ENCODE data around the gene GPRIN2.
A peak's percentile ranks its signal among the peaks of the same experiment; 100 is the strongest.

The GPRIN2 gene

DNA sequence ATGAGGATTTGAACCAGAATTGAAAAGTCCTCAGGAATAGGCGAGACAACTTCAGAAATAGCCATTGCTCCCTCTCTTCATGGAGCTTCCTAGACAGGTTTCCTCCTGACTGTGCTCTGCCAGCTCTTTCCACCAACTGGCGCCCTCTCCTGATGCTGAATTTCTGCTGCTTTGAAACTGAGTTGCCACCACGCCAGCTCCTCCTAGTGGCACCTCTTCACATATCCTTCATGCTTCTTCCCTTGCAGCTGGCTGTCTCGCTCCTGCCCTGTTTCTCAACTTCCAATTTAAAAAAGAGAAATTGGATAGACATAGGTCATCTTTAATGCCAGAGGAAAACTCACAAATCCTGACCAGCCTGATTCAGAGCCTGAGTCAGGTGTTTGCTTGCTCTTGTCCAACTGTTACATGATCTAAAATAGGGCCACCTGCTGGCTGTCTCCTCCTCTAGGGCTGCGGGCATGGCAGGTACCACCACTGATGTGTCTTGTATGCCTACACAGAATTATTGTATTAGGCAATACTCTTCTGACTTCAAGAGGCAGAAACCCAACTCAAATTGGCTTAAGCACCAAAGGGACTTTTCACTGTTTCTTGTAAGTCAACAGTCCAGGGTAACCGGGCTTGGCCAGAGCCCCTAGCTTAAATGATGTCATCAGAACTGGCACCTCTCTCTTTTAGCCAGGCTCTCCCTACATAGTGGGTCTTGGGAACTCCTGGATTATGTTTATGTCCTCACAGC is 9.3 kb upstream of the GPRIN2 start:
- peak; percentile 45 for DNase-seq

DNA sequence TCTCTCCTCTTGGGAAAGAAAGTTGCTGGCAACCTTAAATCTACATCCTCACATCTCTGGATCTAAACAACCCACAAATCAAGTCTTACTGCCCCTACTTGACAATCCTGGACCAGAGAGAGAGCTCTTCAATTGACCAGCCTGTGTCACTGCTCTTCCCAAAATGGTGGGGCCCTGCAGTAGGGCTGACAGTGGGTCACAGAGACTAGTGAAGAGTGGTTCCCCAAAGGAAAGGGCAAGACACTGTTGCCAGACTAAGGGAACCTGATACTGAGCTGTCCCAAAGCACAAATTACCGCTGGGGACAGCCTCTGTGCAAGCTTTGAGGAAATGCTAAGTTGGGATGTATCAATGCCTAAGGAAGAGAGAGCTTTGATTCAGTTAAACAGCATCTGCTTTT is 4.5 kb upstream of the GPRIN2 start:
- DNase-seq, result no peak

DNA sequence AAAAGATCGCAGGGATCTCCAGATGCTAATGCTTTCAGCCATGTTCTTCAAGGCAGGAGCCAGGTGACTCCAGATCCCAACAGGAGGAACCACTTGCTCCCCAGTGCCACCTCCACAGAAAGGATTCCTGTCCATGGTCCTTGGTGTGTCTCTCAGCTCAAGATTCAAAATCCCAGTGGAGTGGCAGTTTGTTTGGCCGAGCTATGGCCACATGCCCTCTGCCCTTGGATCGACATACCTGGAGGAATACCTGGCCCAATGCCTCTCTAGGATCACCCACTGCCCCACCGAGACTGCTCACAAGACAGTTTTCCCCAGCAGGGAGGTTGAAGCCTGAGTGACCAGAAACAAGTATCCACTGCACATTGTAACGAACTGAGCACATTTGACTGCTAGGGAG is 3.9 kb upstream of the GPRIN2 start:
- DNase-seq, result no peak

DNA sequence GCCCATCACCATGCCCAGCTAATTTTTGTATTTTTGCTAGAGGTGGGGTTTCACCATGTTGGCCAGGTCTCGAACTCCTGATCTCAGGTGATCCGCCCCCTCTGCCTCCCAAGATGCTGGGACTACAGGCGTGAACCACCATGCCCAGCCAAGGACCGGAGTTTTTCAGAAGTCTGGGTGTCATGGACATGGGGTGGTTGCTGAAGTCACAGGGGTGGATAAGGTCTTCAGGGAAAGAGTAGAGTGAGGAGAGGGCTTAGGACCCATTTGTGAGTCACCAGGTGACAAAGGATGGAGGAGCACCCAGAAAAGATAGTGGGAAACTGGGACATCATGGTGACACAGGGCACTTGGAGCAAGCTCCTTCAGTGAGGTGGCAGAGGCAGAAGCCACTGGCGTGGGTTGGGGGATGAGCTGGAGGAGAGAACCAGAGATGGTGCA is 2.8 kb upstream of the GPRIN2 start:
- DNase-seq, result no peak

DNA sequence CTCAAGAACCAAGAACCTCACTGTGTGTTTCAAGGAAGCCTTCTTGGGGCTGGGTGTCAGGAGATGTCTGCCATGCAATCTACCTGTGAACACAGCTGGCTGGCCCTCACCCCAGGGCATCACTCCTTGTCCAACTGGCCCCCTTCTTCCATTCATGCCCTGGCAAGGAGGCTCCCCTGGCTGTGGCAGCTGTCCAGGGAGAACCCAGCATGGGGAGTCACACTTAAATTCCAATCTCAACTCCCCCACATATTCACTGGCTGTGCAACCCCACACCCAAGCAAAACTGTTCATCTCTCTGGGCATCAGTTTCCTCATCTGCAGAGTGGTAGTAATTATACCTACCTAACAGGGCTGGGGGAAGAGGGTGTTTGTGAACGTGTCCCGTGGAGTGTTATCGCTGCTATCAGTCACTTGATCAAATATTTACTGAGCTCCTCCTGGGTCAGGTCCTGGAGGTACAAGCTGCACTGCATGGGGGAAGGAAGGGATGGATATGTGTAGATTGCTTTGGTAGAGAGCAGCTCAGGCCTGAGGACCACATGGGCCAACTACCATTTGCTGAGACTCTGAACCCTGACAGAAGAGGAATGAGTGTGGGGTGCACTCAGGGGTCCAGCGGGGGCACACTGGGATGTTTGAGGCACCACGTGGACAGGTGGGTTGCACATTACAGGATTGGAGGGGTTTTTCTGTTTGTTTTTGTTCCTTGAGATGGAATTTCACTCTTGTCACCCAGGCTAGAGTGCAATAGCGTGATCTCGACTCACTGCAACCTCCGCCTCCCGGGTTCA is 2.1 kb upstream of the GPRIN2 start:
- no peak for DNase-seq

DNA sequence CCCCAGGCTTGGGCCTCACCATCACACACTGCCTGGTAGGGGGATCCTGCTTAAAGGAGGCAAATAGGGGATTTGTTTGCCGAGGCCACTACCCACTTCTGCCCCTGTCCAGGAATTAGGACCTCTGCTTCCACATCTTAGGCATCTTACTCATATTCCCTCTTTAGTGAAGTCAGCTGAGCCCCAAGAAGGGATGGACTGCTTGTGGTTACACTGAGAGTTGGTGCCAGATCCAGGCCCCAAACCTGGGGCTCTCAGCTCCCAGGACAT is 1.6 kb upstream of the GPRIN2 start:
- DNase-seq, result no peak

DNA sequence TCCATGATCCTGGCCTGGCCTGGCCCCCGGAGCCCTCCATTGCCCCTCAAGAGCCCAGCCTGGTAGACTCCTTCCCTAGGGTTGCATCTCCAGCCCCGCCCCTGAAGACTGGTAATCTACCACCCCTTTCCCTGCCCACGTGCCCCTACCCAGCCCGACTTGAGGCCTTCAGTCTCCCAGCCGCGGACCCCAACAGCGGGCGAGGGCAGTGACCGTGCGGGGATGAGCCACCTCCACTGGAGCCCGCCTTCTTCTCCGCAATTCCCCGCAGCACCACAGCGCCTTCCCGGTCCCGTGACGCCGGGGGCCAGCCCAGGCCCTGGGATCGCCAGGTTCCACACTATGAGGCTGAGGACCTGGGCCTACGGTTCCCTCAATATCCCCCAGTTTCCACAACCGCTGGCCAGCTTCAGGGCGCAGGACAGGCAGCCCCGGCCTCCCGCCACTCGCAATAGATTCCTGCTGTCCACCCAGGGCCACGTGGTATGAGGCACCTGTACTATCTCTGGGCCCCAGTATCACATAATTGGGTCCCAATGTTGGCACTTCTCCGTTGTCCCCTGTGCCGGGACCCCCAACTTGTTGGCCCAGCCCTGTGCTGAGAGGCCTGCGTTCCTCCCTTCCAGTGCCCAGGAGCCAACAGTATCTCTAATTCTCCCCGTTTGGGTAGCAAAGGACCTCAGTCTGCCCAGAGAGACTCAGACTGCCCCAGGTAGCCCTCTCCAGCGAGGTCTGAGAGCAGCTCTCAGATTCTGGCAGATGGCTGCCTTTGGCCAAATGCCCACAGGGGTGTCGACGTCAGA is 1.1 kb upstream of the GPRIN2 start:
- no peak for DNase-seq

DNA sequence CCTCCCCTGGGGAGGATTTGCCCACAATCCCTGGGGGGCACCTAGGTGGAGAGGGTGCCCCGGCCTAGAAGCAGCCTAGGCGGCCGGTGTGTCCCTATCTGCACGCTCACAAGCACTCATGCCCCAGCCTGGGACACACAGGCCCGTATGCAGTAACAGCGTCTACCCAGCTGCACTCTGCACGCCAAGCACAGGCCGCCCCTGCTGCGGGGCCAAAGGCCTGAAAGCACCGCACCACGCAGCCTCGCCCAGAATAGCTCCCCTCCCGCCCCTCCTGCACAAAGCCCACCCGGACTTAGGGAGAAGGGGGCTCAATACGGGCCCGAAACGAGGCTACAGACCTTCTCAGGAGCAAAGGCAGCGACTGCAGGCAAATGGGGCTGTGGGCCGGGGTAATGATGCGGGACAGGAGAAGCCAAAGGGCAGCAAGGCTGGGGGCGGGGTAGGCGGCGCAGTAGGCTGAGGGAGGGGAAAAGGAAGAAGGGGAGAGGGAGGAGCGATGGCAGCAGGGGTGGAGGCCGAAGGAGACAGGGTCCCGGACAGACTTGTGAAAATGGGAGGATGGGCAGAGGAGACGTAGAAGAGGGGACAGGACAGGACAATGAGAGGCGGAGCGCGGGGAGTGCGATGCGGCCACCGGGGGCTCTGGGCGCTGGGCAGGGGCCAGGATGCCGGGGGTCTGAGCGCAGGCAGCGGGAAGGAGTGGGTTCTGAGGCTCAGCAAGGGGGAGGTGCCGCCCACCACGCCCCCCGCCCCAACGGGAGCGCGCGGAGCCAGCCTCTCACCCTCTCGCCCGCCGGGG is 544 bp downstream of the GPRIN2 start:
- no peak for DNase-seq

DNA sequence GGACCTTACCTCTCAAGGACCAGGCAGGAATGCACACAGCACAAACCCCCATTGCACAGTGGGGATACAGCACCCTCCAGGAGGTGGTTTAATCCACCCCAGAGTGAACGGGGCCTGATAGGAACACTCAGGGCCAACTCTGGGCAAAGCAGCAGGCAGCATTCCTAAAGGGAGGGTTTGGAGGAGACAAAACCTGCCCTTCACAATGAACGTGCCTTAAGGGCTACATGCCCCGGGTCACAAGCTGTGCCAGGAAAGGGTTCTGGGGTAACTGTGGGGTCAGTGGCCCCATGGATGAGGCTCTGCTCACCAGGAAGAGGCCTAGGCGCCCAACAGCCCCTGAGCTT is 1.1 kb downstream of the GPRIN2 start:
- DNase-seq, result no peak

DNA sequence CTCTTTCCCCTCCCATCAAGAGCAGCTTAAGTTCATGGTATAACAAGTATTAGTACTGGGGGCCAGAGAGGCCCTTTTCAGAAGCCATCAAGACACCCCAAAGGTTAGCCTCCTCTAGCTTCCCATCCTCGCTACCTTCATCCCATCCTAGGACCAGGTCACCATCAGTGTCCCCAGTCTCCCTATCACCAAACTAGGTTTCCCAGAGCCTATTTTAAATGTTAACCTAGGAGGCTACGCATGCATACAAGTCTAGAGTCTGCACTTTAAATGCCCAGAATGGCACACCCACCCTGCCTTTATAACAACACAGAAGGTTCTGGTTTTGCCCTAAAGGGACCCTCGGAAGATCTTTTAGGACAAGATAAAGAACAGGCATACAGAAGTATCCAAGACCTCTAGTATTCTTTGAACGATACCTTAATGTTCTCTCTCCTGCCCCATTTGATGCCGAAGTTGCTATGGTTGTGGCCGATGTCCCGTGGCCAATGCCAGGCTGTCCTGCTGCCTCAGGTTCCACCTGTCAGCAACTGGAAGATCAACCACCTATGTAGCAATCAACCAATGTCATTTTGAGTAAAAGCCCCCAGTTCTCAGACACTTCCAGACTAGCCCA is 2.2 kb downstream of the GPRIN2 start:
- no peak for DNase-seq

DNA sequence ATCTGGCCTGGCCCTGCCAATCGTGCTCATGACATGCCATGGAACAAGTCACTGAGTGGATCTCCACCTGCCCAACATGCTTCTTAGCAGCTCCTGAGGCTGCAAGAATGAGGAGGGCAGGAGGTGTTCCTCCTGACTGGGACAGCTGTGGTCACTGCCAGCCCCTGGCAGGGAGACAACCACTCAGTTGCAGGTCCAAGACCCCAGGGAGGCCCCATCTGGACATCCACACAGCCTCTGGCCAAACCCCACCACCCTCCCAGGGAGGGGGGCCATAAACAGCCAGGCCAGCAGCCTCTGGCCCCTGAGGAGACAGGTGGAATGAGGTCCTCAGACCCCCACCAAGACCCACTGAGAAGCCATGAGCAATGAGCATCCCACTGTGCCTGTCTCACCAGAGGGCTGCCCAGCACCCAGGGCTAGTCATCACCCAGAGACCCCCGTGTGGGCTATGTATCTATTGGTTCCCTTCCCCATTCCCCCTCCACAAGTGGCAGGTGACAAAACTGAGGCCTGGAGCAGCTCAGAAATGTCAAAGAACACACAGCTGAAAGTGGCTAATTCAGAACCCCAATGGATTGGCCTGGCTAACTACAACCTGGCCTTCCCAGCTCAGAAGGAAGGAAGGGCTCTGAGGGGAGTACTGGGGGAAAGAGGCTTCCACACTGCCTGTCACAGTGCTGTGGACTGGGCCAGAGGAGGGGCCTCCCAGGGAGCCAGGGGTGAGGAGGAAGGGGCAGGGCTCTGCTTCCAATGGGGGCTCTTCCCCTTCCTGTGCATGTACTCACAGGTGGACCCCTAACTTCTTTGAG is 3.0 kb downstream of the GPRIN2 start:
- DNase-seq, result no peak

DNA sequence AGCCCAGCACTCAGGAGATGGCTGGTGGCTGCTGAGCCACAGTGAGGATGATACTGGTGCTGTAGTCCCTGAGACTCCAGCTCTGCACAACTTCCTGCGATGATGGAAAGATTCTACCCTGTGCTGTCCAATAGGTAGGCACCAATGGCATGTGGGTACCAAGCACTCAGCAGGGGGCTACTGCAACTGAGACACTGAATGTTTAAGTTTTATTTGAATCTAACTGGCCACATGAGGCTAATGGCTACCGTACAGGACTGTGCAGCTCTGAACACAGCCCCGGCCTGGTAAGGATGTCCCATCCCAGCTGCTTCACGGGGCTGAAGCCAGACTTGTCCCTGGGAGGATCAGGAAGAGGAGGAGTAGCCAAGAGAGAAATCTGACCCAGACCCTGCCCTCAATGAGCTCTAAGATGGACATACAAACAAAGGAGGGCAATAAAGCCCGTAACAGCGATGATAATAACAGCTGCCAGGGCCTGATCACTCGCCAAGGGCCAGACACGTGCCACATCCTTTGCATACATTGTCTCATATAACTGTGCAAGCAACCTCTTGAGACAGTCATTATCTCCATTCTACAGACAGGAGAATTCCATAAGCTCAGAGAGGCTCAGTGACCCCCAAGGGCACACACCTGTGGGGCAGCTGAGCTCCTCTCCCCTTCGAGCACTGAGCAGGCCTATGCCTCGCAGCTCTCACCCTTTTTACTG is 3.8 kb downstream of the GPRIN2 start:
- DNase-seq, result no peak

DNA sequence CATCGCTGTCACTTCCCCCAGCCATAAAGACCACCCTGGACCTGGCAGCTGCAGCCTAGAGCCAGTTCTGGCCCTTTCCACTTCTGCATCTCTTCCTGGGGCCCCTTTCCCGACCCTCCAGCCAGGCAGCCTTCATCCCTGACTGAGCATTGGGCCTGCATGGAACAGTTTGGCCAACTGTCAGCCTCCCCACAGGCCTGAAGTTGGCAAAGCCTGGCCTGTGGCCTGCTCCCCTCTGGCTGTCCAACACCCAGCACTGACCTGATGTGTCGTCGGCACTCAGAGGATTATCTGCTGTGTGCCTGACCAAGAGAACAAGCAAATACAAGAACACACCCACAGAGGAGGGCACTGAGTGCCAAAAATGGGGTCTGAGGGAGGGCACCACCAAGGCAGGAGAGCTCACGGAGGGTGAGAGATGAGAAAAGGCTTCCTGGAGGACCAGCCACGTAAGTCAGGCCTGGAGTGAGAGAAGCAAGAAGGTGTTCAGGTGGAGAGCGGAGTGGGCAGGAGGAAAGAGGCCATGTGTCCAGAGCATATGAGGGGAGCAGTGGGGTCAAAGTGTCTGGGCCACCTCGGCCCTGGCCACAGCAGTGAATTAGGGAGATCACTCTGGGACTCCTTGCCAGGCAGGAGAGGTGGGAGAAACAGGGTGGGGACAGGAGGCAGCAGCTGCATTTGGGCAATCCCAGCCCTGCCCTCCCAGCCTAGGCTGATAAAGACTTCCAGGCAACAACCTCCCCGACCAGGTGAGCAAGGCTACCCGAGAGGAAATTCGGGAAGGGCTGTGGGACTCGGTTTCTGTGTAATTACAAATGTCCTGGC is 4.5 kb downstream of the GPRIN2 start:
- no peak for DNase-seq

DNA sequence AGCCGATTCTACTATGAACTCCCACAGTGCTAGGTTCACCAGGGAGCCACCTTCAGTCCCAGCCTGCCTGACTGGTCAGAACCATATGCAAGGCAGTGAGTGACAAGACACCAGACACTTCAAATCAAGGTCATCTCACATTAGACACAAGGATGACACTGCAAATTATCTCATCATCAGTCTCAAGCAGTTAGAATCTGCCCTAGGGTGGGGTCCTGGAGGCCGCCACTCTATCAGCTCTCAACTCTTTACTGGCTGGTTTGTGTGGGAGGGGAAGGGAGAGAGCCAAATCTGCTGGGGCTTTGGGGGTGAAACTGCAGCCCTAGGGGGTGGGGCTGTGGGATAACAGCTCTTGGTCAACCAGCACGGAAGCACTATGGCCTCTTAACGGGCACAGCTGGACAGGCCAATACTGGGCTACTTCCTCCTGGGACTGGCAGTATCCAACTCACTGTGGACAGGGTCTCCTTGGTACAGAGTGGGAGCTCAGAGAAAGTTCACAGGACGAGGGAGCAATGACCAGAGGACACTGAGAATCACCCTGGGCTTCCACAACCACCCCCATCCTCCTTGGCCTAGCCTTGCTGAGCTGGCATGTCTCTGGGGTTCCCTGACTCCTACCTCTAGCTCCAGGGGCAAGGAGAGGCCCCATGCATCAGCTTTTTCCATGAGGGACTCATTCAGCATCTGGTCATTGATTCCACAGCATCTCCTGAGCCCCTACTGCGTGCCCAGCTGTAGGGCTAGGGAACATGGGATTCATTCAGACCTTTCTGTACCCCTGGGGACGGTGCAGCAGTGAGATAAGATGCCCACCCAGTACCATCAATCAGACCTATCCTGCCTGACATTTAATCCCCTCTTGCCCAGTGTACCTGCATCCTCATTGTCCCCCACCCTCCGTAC is 5.4 kb downstream of the GPRIN2 start:
- peak; percentile 16 for DNase-seq

DNA sequence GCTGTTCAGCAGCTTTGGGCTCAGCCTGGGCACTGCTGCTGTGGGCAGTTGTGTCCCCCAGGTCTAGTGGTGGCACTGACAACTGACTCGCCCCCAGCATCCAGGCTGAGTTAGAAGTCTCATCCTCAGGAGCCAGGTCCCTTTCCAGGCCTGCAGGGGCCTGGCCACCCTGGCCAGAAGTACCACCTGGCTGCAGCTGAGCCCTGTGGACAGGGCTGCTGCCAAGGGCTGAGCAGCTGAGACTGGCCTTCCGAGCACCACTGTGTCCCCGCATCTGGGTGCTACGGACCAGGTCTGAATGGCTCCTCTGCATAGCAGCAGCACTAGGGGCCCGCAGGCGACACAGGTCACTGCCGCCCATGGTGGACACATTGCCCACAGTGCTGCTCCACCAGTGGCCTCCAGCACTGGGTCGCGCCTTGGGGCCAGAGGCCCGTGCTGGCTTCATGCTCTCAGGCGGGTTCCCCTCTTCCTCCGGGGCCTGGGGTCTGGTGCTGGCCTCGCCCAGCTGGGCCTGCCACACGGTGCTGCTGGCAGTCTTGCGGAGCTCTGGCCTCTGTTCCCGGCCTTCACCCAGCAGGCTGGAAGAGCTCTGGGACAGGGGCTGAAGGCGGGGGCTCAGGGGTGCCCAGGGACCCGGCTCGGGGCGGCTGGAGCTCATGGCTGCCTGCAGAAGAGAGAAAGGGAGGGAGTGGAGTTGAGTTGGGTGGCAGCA is 6.2 kb downstream of the GPRIN2 start:
- no peak for DNase-seq

DNA sequence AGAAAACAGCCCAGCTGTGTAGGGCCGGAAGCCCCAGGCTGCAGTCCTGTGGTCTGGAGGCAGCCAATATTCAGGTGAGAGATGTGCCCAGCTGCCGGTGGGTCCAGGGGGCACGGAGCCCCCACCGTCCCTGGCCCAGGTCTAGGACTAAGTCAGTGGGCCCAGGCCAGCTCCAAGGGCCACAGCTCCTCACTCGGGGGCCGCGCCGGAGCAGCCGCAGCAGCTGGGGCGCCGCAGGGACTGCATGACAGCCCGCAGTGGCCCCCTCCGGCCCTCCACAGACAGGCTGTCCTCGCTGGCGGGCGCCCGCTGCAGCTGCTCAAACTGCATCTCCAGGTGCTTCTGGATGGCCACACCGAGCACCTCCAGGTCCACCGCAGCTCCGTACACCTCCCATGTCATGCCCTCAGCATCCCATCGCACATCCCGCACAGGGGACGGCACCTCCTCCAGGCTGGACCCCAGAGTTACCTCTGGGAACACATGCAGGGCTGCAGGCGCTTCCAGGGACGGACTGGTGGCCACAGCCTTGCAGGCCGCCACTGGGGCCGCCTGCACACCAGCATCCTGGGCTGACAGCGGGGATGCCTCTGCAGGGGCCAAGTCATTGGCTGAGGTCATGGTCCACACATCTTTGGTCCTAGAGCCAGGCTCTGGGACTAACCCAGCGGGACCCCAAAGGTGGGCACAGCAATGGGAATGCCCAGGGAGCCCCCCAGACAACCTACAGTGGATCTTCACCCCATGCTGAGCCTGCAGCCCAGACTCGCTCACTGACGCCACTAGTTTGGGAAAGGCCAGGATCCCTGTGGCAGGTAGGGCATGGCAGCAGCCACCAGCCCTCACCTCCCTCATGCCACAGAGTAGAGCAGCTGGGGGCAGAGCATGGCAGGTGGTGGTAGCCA is 7.0 kb downstream of the GPRIN2 start:
- DNase-seq, result no peak

DNA sequence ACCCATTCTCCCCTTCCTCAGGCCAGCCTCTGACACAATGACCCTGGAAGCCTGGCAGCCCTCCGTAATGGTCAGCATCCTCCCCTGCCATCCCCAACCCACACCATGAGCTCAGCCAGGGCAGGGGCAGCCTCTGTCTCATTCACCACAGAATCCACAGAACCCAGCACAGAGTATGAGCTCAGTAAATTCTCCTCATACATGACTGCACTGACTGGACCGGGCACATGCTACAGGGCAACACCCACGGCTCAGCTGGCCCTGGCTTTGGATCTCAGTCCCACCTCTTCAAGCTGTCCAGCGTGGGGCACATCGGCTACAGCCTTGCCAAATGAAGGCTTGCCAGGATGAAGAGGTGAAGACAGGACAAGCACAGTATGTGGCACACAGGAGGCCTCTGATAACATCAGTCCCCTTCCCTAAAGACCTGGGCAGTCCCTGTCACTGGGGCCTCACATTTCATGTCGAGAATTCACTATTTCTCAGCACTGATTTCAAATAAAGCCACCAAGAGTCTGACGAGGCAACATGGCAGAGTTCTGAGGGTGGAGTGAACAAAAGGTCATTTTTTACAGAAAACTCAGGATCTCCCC is 7.9 kb downstream of the GPRIN2 start:
- no peak for DNase-seq
